Keratinocyte (primary cell): ENCODE results near the gene NOTCH1.

Source experiments
- CTCF ChIP-seq, 3 experiments: IDR thresholded peaks in 1 of 3; conservative IDR thresholded peaks in 1 of 3; optimal IDR thresholded peaks in 1 of 3; 2 replicates in 2 of 3; 3 replicates in 1 of 3; pipeline versions ENCODE3 to v1.5.1; 2011; ENCODE audit warnings: low read length in 3 of 3, mild to moderate bottlenecking in 3 of 3, moderate library complexity in 2 of 3, control low read depth in 1 of 3, inconsistent platforms in 1 of 3; ENCODE audit not compliant: insufficient read depth in 2 of 3; ENCODE audit errors: extremely low read depth in 1 of 3
- EZH2 ChIP-seq: IDR thresholded peaks from one replicate; pipeline ENCODE4 v1.6.1; 2012; ENCODE audit warnings: inconsistent platforms, mild to moderate bottlenecking, low read length, moderate library complexity

GRCh38 chr9:136581614-136582447 is 36.0 kb upstream of the NOTCH1 start:
- TF ChIP-seq CTCF (optimal IDR thresholded peaks at IDR 0.05 in 1 of 3, IDR thresholded peaks at IDR 0.05 in 1 of 3, conservative IDR thresholded peaks at IDR 0.05 in 1 of 3; ENCODE audit: extremely low read depth in 1 of 3, insufficient read depth in 2 of 3, low read length in 3 of 3): no peak
- no peak for TF ChIP-seq EZH2
